GM19372 (cell line): ENCODE measurements around the gene POLR3A.

Source experiments
- ATAC-seq: cut with Tn5 transposase; IDR thresholded peaks from one replicate; pipeline ENCODE4 v1.9.1; 2021; ENCODE audit warnings: mild to moderate bottlenecking, low read depth, moderate library complexity; ENCODE audit not compliant: unreplicated experiment

The POLR3A gene

DNA sequence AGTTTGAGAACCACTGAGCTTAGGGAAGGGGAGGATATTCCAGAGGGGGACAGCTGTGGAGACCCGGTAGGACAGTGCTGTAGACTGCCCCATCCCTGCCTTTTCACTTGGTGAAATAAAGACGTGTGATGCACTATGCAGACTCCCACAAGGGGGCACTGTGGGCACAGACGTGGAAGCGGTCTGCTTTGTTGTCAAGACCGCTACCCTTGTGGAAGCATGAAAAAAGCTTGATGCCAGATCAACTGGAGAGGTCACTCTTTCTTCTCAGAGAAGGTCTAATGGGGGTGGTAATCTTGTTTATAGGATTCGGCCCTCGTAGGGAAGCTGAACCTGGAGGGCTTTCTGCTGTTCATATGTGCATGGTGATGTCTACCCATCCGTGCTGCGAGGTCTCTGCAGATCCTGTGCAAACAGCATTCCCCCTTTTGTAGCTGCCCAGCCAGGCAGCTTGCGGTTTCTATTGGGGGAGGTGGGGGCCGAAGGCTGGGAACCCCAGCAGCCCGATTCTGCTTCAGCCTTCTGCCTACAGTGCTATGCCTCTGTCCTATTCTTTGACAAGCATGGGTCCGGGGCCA is 18.1 kb upstream of the POLR3A start:
- ATAC-seq, result peak; percentile 71

DNA sequence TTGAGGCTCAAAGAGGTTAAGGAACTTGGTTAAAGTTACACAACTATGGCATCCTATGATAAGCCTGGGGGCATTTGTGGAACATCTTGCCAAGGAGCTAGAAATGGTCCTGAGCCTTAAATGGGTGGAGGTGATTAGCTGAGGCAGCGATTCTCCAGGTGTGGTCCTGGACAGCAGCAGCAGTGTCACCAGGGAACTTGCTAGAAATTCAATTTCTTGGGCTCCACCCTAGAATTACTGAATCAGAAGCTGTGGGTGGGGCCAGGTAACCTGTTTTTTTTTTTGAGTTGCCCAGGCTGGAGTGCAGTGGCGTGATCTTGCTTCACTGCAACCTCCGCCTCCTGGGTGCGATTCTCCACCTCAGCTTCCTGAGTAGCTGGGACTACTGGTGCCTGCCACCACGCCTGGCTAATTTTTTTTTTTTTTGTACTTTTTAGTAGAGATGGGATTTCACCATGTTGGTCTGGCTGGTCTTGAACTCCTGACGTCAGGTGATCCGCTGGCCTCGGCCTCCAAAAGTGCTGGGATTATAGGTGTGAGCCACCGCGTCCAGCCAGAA is 17.5 kb upstream of the POLR3A start:
- no peak for ATAC-seq

- no peak for ATAC-seq
Observed at GRCh38 chr10:78045856-78046255, 16.5 kb upstream of the POLR3A start.

- no peak for ATAC-seq
Observed at GRCh38 chr10:78045237-78045636, 15.9 kb upstream of the POLR3A start.

- ATAC-seq, result no peak
Observed at GRCh38 chr10:78044699-78045098, 15.4 kb upstream of the POLR3A start.

- ATAC-seq, result no peak
Observed at GRCh38 chr10:78044179-78044578, 14.9 kb upstream of the POLR3A start.

DNA sequence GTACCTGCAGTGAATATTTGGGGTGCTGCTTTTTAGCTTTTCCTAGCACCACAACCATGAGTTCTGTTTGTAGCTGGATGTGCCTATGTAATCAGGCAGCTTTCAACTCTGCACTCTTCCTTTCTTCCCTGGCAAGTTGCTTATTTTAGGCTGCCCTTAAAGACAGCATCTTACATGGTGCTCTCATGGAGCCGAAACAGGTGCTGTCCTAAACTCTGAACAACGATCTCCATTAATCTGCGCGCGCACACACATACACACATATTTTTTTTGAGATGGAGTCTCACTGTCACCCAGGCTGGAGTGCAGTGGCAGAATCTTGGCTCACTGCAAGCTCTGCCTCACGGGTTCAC is 13.4 kb upstream of the POLR3A start:
- no peak for ATAC-seq

GRCh38 chr10:78042058-78042751 is 12.9 kb upstream of the POLR3A start:
- no peak for ATAC-seq

GRCh38 chr10:78041170-78042057 is 12.1 kb upstream of the POLR3A start:
- no peak for ATAC-seq

DNA sequence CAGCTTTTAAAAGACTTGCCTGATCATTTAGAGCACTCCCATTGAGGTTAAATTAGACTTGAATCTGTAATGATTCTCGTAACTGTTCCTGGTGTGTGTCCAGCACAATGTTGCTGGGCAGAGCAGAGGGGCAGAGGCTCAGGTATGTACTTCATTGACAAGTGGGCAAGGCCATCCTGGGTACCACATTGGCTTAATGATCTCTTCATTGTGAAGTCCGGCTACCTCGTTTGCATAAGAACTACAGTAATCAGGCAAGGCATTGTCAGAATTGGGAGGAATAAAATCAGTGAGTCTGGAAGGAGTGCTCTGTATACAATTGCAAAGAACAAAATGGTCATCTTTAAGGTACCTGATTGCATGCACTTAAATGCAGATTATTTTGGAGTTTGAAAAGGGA is 10.4 kb upstream of the POLR3A start:
- no peak for ATAC-seq

- no peak for ATAC-seq
Observed at GRCh38 chr10:78038791-78039547, 9.7 kb upstream of the POLR3A start.

DNA sequence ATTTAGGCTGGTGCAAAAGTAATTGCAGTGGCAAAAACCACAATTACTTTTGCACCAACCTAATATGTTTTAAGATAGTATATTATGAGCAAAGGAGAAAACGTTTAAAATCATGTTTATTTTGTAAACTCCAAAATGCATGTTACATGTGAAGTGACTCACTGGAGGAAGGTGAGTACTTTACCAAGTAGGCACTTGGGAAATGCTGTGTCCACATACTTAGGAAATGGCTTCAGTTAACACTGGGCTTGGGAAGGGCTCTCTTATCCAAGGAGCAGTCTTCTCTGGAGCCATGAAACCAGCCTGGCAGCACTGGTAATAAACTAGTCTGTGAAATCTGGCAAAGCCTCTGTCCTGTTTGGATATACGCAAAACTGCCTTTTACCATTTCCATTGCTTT is 8.8 kb upstream of the POLR3A start:
- ATAC-seq, result no peak

- ATAC-seq, result no peak
Observed at GRCh38 chr10:78035933-78036583, 6.7 kb upstream of the POLR3A start.

DNA sequence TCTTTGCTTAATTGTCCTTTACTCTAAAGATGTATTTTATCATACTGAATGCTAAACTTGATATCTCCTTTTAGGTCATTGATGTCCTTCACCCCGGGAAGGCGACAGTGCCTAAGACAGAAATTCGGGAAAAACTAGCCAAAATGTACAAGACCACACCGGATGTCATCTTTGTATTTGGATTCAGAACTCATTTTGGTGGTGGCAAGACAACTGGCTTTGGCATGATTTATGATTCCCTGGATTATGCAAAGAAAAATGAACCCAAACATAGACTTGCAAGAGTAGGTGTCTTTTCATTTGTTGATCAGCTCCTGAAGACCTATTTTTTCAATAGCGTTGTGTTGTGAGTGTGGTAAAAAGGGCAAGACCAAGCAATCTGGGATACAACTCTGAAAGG is 6.1 kb upstream of the POLR3A start:
- no peak for ATAC-seq

- ATAC-seq, result no peak
Observed at GRCh38 chr10:78035025-78035424, 5.7 kb upstream of the POLR3A start.

GRCh38 chr10:78033637-78034470 is 4.5 kb upstream of the POLR3A start, which contains the start of gene RPS24:
RPS24 (plus strand) TSS chr10:78033863; CDS start chr10:78033902, 39 bp downstream.
- peak; percentile 66 for ATAC-seq

DNA sequence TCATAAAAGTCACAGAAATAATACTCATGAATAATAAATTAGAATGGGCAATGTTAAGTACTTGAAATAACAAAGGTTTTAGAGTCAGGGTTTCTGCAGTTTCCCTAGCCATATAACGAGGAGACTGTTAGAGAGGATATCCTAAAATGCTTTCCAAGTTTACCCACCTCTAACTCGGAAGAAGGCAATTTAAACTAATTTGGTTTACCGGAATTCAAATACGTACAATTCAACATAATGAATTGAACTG is 4.0 kb upstream of the POLR3A start:
- no peak for ATAC-seq

DNA sequence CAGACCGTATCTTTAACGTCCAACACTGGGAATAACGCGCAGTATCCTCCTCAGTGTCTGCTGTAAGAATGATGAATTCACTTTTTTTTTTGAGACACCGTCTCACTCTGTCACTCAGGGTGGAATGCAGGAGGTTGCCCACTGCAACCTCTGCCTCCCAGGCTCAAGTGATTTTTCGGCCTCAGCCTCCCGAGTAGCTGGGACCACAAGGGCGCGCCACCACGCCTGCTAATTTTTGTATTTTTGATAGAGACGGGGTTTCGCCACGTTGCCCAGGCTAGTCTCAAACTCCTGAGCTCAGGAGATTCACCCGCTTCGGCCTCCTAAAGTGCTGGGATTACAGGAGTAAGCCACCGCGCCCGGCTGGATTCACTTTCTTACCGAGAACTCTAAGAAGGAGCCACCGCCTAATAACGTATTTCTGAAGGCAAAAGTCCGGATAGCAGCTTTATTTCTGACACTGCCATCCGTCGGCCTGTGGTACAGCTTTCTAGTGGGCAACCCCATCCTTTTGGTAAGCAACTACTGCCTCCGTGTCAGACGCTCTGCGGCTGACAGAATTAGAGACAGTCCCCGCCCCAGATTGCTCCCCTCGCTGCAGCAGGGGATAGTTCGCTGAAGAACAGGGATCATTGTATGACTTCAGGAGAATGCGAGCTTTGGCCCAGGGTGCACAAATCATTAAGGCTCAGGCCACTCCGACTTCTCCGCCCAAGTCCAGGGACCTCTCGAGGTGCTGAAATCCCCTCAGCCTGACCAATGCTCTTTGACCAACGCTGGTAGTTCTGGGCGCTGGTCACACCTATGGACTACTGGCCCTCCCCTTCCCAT is 662 bp downstream of the POLR3A start:
- ATAC-seq, result peak; percentile 9
